HUES64 (cell line): ENCODE measurements around the gene THOC1.
"Not testable (repeated sequence)": the region's sequence is repeated elsewhere in the genome, so short reads cannot be mapped to it uniquely, and the experiment has no call there.

Source experiments
- H3K27ac ChIP-seq: 2 replicates; pipeline ENCODE4 v1.7.0; 2013; ENCODE audit warnings: low read depth, low read length, inconsistent platforms
- H3K27me3 ChIP-seq: 2 replicates; pipeline ENCODE4 v1.6.1; 2013; ENCODE audit warnings: mild to moderate bottlenecking, low read length; ENCODE audit not compliant: insufficient read depth
- H3K36me3 ChIP-seq: 2 replicates; pipeline ENCODE4 v1.6.1; 2013; ENCODE audit warnings: mild to moderate bottlenecking, low read length; ENCODE audit not compliant: insufficient read depth
- H3K4me1 ChIP-seq: 2 replicates; pipeline ENCODE4 v1.6.1; 2013; ENCODE audit warnings: mild to moderate bottlenecking, low read length, moderate library complexity; ENCODE audit not compliant: insufficient read depth
- H3K4me3 ChIP-seq: 2 replicates; pipeline ENCODE4 v1.5.1; 2013; ENCODE audit warnings: mild to moderate bottlenecking, low read length, moderate library complexity
- H3K9ac ChIP-seq: 2 replicates; pipeline ENCODE4 v1.6.1; 2013; ENCODE audit warnings: mild to moderate bottlenecking, low read depth, low read length
- H3K9me3 ChIP-seq: 2 replicates; pipeline ENCODE4 v1.6.1; 2013; ENCODE audit warnings: low read depth, low read length; ENCODE audit not compliant: insufficient read depth
- WGBS: fragments of 150-250, 120-280 bp; methylation state at CpG from one replicate; pipeline ENCODE4 v1.1.7; 2013; ENCODE audit warnings: missing lambda C conversion rate; 5-methylcytosine and 5-hydroxymethylcytosine counted together

THOC1 gene

GRCh38 chr18:303011-303410, 35.2 kb upstream of the THOC1 start:
- 0% methylated on average over 1 of the region's 1 CpG for WGBS
- no peaks in the 10 kb centered on the region for H3K9me3 ChIP-seq

GRCh38 chr18:302097-302496, 34.2 kb upstream of the THOC1 start:
- no peaks in the 10 kb centered on the region for H3K36me3 ChIP-seq
- H3K4me1 ChIP-seq = peaks cover 34% of the 10 kb centered on the region
- H3K27me3 ChIP-seq = no peaks in the 10 kb centered on the region
- no peak overlapping the region for H3K4me3 ChIP-seq
- H3K9me3 ChIP-seq = no peaks in the 10 kb centered on the region
- whole genome bisulfite sequencing = 93% methylated on average over 7 of the region's 7 CpGs
- H3K27ac ChIP-seq = no peak overlapping the region
- no peak overlapping the region for H3K9ac ChIP-seq

More at GRCh38 chr18:303011-303410, 35.2 kb upstream of the THOC1 start:
- Histone ChIP-seq H3K36me3 (no peaks in the 10 kb centered on the region), H3K4me3 (no peak overlapping the region), H3K27ac (no peak overlapping the region), H3K27me3 (no peaks in the 10 kb centered on the region), H3K9ac (no peak overlapping the region), H3K4me1 (peaks cover 39% of the 10 kb centered on the region)

- no peak overlapping the region for H3K9ac ChIP-seq
- H3K9me3 ChIP-seq = no peaks in the 10 kb centered on the region
- WGBS = 83% methylated on average over 2 of the region's 2 CpGs
- no peak overlapping the region for H3K27ac ChIP-seq
- no peaks in the 10 kb centered on the region for H3K4me1 ChIP-seq
- no peak overlapping the region for H3K4me3 ChIP-seq
- no peaks in the 10 kb centered on the region for H3K36me3 ChIP-seq
- H3K27me3 ChIP-seq = no peaks in the 10 kb centered on the region
Measured at GRCh38 chr18:297936-298335, 30.1 kb upstream of the THOC1 start.

GRCh38 chr18:295756-296490, 28.1 kb upstream of the THOC1 start:
- WGBS = 63% methylated on average over 3 of the region's 3 CpGs

GRCh38 chr18:294566-294965, 26.7 kb upstream of the THOC1 start:
- no peak overlapping the region for H3K4me3 ChIP-seq
- WGBS = 90% methylated on average over 3 of the region's 3 CpGs

More at GRCh38 chr18:295756-296490, 28.1 kb upstream of the THOC1 start:
- Histone ChIP-seq H3K36me3 (no peaks in the 10 kb centered on the region), H3K9me3 (no peaks in the 10 kb centered on the region), H3K9ac (no peak overlapping the region), H3K27ac (no peak overlapping the region), H3K27me3 (no peaks in the 10 kb centered on the region), H3K4me3 (no peak overlapping the region), H3K4me1 (no peaks in the 10 kb centered on the region)

GRCh38 chr18:293536-293935, 25.7 kb upstream of the THOC1 start:
- H3K4me1 ChIP-seq = no peaks in the 10 kb centered on the region
- no peaks in the 10 kb centered on the region for H3K36me3 ChIP-seq
- 98% methylated on average over 3 of the region's 4 CpGs for WGBS
- H3K27ac ChIP-seq = no peak overlapping the region
- H3K27me3 ChIP-seq = no peaks in the 10 kb centered on the region
- no peak overlapping the region for H3K9ac ChIP-seq
- H3K9me3 ChIP-seq = no peaks in the 10 kb centered on the region
- no peak overlapping the region for H3K4me3 ChIP-seq

More at GRCh38 chr18:294566-294965, 26.7 kb upstream of the THOC1 start:
- Histone ChIP-seq H3K27me3 (no peaks in the 10 kb centered on the region), H3K9ac (no peak overlapping the region), H3K4me1 (no peaks in the 10 kb centered on the region), H3K36me3 (no peaks in the 10 kb centered on the region), H3K9me3 (no peaks in the 10 kb centered on the region), H3K27ac (no peak overlapping the region)

GRCh38 chr18:292271-292670, 24.4 kb upstream of the THOC1 start:
- no peaks in the 10 kb centered on the region for H3K9me3 ChIP-seq
- no peak overlapping the region for H3K9ac ChIP-seq
- no peaks in the 10 kb centered on the region for H3K27me3 ChIP-seq
- no peaks in the 10 kb centered on the region for H3K4me1 ChIP-seq
- H3K4me3 ChIP-seq = no peak overlapping the region
- H3K36me3 ChIP-seq = no peaks in the 10 kb centered on the region
- no peak overlapping the region for H3K27ac ChIP-seq
- 84% methylated on average over 3 of the region's 3 CpGs for WGBS

GRCh38 chr18:289970-290369, 22.1 kb upstream of the THOC1 start:
- not testable (repeated sequence) for H3K9me3 ChIP-seq, H3K9ac ChIP-seq, H3K4me1 ChIP-seq, H3K36me3 ChIP-seq, H3K4me3 ChIP-seq, H3K27me3 ChIP-seq, H3K27ac ChIP-seq
- WGBS = 87% methylated on average over 4 of the region's 4 CpGs

- no CpG with 5 or more reads among the region's 1 CpG for WGBS
- Histone ChIP-seq H3K9ac (no peak overlapping the region), H3K4me3 (no peak overlapping the region), H3K36me3 (no peaks in the 10 kb centered on the region), H3K27ac (no peak overlapping the region), H3K9me3 (no peaks in the 10 kb centered on the region), H3K27me3 (no peaks in the 10 kb centered on the region), H3K4me1 (no peaks in the 10 kb centered on the region)
Measured at GRCh38 chr18:289026-289425, 21.2 kb upstream of the THOC1 start.

- no peaks in the 10 kb centered on the region for H3K27me3 ChIP-seq
- no peaks in the 10 kb centered on the region for H3K9me3 ChIP-seq
- 96% methylated on average over 6 of the region's 8 CpGs for WGBS
- no peak overlapping the region for H3K27ac ChIP-seq
- no peaks in the 10 kb centered on the region for H3K36me3 ChIP-seq
- no peaks in the 10 kb centered on the region for H3K4me1 ChIP-seq
- no peak overlapping the region for H3K4me3 ChIP-seq
- no peak overlapping the region for H3K9ac ChIP-seq
Measured at GRCh38 chr18:286515-287310, 18.9 kb upstream of the THOC1 start.

- 90% methylated on average over 5 of the region's 6 CpGs for WGBS
- Histone ChIP-seq H3K4me3 (no peak overlapping the region), H3K9me3 (no peaks in the 10 kb centered on the region), H3K4me1 (no peaks in the 10 kb centered on the region), H3K27ac (no peak overlapping the region), H3K9ac (no peak overlapping the region), H3K27me3 (no peaks in the 10 kb centered on the region), H3K36me3 (no peaks in the 10 kb centered on the region)
Measured at GRCh38 chr18:285817-286216, 18.0 kb upstream of the THOC1 start.
